DLD1 (cell line): ENCODE measurements around the gene UBR2.
"Not testable (repeated sequence)": the region's sequence is repeated elsewhere in the genome, so short reads cannot be mapped to it uniquely, and the experiment has no call there.

ENCODE experiments used
- in situ Hi-C: cut with HindIII; loops from 2 replicates; pipeline ENCODE4 v1.10.0; 2017; ENCODE audit warnings: low sequenced_read_pairs

The UBR2 gene

GRCh38 chr6:42722497-42722896 lies 158.7 kb downstream of the UBR2 start, which contains the start of gene PRPH2:
Gene PRPH2 (minus strand): TSS chr6:42722597. CDS start chr6:42722334, 263 bp downstream.
- in situ Hi-C loops = no loop called here

DNA sequence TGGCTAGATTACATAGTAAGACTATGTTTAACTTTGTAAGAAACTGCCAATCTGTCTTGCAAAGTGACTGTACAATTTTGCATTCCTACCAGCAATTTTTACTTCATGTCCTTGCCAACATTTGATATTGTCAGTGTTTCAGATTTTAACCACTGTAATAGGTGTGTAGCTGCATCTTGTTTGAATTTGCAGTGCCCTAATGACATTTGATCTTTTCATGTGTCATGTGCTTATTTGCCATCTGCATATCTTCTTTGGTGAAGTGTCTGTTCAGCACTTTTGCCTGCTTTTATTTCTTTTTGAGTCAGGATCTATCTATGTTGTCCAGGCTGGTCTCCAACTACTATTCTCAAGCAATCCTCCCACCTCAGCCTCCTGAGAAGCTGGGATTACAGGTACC lies 161.0 kb downstream of the UBR2 start:
- in situ Hi-C loops = no loop called here

GRCh38 chr6:42726026-42726425 lies 162.2 kb downstream of the UBR2 start:
- in situ Hi-C loops = no loop called here

DNA sequence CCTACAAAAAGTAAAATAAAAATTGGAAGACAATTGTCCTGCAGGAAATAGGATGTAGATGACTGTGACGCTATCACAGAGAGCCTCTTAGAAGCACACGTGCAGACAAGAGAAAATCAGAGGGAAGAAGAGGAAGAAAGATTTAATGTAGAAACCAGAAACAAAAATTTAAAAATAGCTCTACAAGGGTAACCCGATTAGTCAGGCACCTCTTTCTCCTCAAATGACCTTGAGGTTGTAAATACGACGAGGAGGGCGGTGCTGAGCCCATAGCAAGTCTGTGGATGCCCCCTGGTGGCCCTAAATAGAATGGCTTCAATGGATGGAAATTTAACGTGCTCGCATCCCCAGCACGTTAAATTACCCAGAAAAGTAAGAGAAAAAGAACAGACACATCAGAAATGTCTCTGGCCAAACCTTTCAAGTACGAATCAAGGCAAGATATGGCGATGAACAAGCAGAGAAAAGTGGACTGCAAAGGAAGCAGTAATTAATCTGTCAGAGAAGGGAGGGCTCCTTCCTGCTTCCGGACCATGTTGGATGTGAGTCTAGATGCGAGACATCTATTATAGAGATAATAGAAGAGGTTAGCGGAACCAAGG lies 162.8 kb downstream of the UBR2 start:
- in situ Hi-C loops = no loop called here

DNA sequence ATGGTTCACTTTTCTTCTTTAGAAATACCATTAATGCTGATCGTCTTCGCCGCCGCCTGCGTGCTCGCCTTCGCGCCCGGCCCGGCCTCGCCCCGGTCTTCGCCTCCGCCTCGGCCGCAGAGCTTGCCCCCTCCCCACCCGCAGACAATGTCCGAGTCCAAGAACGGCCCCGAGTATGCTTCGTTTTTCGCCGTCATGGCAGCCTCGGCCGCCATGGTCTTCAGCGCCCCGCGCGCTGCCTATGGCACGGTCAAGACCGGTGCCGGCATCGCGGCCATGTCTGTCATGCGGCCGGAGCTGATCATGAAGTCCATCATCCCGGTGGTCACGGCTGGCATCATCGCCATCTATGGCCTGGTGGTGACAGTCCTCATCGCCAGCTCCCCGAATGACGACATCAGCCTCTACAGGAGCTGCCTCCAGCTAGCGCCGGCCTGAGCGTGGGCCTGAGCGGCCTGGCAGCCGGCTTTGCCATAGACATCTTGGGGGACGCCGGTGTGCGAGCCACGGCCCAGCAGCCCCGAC lies 163.3 kb downstream of the UBR2 start:
- in situ Hi-C loops = no loop called here

GRCh38 chr6:42727627-42728026 lies 163.8 kb downstream of the UBR2 start:
- in situ Hi-C loops = no loop called here

DNA sequence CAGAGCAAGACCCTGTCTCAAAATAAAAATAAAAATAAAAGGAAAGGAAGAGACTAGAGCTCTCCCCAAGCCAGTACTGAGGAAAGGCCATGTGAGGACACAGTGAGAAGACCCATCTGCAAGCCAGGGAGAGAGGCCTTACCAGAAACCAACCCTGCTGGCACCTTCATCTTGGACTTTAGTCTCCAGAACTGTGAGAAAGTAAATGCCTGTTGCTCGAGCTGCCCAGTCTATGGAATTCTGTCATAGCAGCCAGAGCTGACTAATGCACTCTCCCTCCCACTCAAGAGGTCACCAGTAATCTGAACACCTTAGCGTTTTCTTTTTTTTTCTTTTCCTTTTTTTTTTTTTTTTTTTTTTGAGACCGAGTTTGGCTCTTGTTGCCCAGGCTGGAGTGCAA lies 165.9 kb downstream of the UBR2 start:
- in situ Hi-C loops = no loop called here

DNA sequence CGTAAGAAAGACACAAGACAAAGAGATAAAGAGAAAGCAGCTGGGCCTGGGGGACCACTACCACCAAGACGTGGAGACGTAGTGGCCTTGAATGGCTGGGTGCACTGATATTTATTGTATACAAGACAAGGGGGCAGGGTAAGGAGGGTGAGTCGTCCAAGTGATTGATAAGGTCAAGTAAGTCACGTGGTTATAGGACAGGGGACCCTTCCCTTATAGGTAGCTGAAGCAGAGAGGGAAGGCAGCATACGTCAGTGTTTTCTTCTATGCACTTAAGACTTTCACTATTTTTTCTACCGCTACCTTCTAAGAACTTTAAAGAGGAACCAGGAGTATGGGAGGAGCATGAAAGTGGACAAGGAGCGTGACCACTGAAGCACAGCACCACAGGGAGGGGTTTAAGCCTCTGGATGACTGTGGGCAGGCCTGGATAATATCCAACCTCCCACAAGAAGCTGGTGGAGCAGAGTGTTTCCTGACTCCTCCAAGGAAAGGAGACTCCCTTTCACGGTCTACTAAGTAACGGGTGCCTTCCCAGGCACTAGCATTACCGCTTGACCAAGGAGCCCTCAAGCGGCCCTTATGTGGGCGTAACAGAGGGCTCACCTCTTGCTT lies 170.1 kb downstream of the UBR2 start:
- in situ Hi-C loops = not testable (repeated sequence)

DNA sequence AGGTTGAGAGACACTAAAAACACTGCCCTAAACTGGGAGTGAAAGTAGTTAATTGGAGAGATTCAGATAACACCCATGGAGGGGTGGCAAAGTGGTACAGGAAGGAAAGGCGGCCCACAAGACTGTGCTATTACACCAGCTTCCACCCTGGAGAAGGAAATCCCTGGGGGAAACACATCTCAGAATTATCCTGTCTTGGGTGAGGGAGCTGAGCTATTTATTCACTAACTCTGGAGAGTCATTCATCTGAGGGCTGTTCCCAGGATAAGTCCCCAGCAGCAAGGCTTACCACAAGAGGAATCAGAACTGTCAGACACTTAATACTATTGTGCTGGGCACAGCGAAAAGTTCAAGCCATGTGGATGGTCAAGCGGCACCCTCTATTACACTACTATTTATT lies 172.1 kb downstream of the UBR2 start:
- in situ Hi-C loops = no loop called here

GRCh38 chr6:42740725-42741124 lies 176.9 kb downstream of the UBR2 start:
- in situ Hi-C loops = loop anchor here (10.0 kb wide), 1 partner anchor 46 kb away; no protein-coding TSS in a partner anchor

- in situ Hi-C loops = loop anchor here (10.0 kb wide), 1 partner anchor 48 kb away; no protein-coding TSS in a partner anchor
Measured at GRCh38 chr6:42742116-42742894, 178.5 kb downstream of the UBR2 start.
